Measurements from ENCODE around the gene SLC25A30. TPM values are rescaled to one million over a fixed set of nuclear protein-coding genes. Genes with fewer than 3 reads are reported as not detected.
A peak's percentile ranks its signal among the peaks of the same experiment; 100 is the strongest.

SLC25A30 gene, protein sequence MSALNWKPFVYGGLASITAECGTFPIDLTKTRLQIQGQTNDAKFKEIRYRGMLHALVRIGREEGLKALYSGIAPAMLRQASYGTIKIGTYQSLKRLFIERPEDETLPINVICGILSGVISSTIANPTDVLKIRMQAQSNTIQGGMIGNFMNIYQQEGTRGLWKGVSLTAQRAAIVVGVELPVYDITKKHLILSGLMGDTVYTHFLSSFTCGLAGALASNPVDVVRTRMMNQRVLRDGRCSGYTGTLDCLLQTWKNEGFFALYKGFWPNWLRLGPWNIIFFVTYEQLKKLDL
- total RNA-seq (10 to 100 TPM; 16.6 to 31.9 (median 23.5) TPM), polyA plus RNA-seq (10 to 100 TPM in 1 of 3 donors, 1 to 10 TPM in 2; 5.9 to 14.8 (median 6.7) TPM)
- long read RNA-seq, donor 1, transcript SLC25A30-204 (10 exons, 3,670 nt): major isoform, 5 of 5 reads
- long read RNA-seq, donor 1, partial matches to known transcripts: 0 of 5 reads
- long read RNA-seq, donor 1, other reads (novel, unspliced or antisense): 0 of 5 reads
- long read RNA-seq, donor 2, partial matches to known transcripts: 0 of 3 reads
- long read RNA-seq, donor 2, other reads (novel, unspliced or antisense): 0 of 3 reads

DNA sequence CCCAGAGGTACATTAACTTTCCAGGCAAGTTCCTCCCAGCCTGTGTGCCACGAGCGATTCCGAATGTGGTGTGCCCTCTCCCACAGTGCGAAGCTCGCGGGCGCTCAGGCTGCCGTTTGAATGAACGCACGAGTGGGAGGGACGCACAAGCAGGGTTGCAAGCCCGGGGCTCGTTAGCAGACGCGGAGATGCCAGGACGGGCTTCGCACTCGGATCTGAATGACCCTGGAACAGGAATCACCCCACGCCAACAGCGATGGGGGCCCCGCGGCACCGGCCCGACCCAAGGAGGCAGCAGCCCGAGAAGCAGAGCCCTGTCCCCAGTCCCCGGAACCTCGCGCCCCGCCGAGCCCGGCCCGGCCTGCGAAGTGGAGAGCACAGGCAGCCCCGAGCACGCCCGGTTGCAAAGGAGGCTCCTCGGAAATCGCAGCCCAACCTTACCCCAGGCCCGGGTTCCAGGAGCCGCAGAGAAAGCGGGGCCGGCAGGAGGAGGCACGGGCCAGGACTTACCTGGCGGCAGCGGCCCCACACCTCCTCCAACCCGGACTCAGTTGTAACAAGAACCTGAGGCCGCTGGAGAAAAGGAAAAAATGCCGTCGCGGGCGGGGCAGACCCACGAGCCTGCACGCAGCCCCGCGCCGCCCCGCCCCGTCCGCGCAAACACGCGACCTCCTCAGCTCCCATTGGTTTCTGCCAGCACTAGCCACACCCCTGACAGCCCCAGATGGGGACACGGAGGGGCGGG, at the start of gene SLC25A30:
Gene SLC25A30 (minus strand): TSS at position 584 of the 745 bp plus-strand sequence. CDS start 6,948 bp downstream, outside the sequence.
- no peaks in the 10 kb centered on the region for H3K27me3 ChIP-seq (replicated peaks in 1 of 7)
- intact Hi-C loops (cut with DNase I; ENCODE audit: low total_unique reads): loop anchor here (10.0 kb wide), 1 partner anchor 47 kb away; the partner anchor contains the start of gene COG3
- WGBS, 5 donors: 0 to 1% (median 0%) methylated on average over 3 to 64 of the region's 64 CpGs

GRCh38 chr13:45466359-45466758, 48.2 kb upstream of the SLC25A30 start:
- 86 to 97% (median 91%) methylated on average over 4 of the region's 4 CpGs for WGBS, 5 donors
- no peak for DNase-seq
- Histone ChIP-seq H3K36me3 (no peaks in the 10 kb centered on the region), H3K9me3 (no peaks in the 10 kb centered on the region), H3K4me1 (peaks cover 28 to 76% (median 55%) of the 10 kb centered on the region in 6 donors), H3K4me3 (peak overlapping the region in 4 of 8 donors; percentile 83 to 97 (median 94)), H3K27ac (no peak overlapping the region), H3K27me3 (replicated peaks in 1 of 7) (no peaks in the 10 kb centered on the region)
- TF ChIP-seq CTCF (IDR thresholded peaks at IDR 0.05 in 8 of 11, conservative IDR thresholded peaks at IDR 0.05 in 3 of 11) (no peak), POLR2A (IDR thresholded peaks at IDR 0.05) (no peak), POLR2AphosphoS5 (IDR thresholded peaks at IDR 0.05) (no peak)
- intact Hi-C loops (cut with DNase I; ENCODE audit: low total_unique reads): loop anchor here (10.0 kb wide), 1 partner anchor 52 kb away; the partner anchor contains the start of gene SLC25A30

More for the DNA sequence above, at the start of gene SLC25A30:
- Histone ChIP-seq H3K4me3 (peak within 1 kb of the TSS; percentile 69 to 95 (median 88)), H3K36me3 (no peaks in the 10 kb centered on the region), H3K4me1 (peaks cover 18 to 41% (median 33%) of the 10 kb centered on the region in 6 donors), H3K9me3 (no peaks in the 10 kb centered on the region), H3K27ac (peak within 1 kb of the TSS; percentile 89 to 94 (median 92))
- TF ChIP-seq POLR2A (IDR thresholded peaks at IDR 0.05) (peak in 1 of 3 donors; percentile 30), CTCF (IDR thresholded peaks at IDR 0.05 in 8 of 11, conservative IDR thresholded peaks at IDR 0.05 in 3 of 11) (no peak), POLR2AphosphoS5 (IDR thresholded peaks at IDR 0.05) (peak; percentile 70 to 89 (median 84))
- peak; percentile 98 for DNase-seq

- Histone ChIP-seq H3K9me3 (no peaks in the 10 kb centered on the region), H3K27ac (peak within 1 kb of the TSS; percentile 87 to 97 (median 96)), H3K4me3 (peak within 1 kb of the TSS; percentile 83 to 97 (median 94)), H3K36me3 (no peaks in the 10 kb centered on the region), H3K27me3 (replicated peaks in 1 of 7) (no peaks in the 10 kb centered on the region), H3K4me1 (peaks cover 28 to 61% (median 51%) of the 10 kb centered on the region in 6 donors)
- 0 to 3% (median 0%) methylated on average over 19 to 63 of the region's 63 CpGs for WGBS, 5 donors
- DNase-seq: peak; percentile 97
- TF ChIP-seq POLR2A (IDR thresholded peaks at IDR 0.05) (peak in 1 of 3 donors; percentile 28), POLR2AphosphoS5 (IDR thresholded peaks at IDR 0.05) (peak; percentile 93 to 97 (median 95)), CTCF (IDR thresholded peaks at IDR 0.05 in 8 of 11, conservative IDR thresholded peaks at IDR 0.05 in 3 of 11) (peak in 8 of 11 experiments; percentile 8 to 83 (median 52))
- intact Hi-C loops (cut with DNase I; ENCODE audit: low total_unique reads): loop anchor here (10.0 kb wide), 1 partner anchor 50 kb away; the partner anchor contains the start of gene SLC25A30
These were observed 46.7 kb upstream of the SLC25A30 start, which contains the start of gene COG3 for GRCh38 chr13:45464687-45465453. COG3 (plus strand) TSS chr13:45464939; CDS start chr13:45465037, 98 bp downstream.
